GM12891 (cell line): ENCODE data around the gene CDC7.

Experiments used
- PAX5 ChIP-seq: IDR thresholded peaks from 2 replicates; pipeline ENCODE4 v1.6.1; 2011; ENCODE audit warnings: low read length, moderate library complexity, mild to moderate bottlenecking; ENCODE audit not compliant: insufficient read depth, severe bottlenecking
- POLR2A ChIP-seq: IDR thresholded peaks from 2 replicates; pipeline ENCODE4 v1.6.1; 2011; ENCODE audit warnings: low read depth, low read length, control low read depth
- POLR2AphosphoS5 ChIP-seq: IDR thresholded peaks from 2 replicates; pipeline ENCODE4 v1.6.1; 2011; ENCODE audit warnings: low read depth, low read length, control low read depth
- POU2F2 ChIP-seq: IDR thresholded peaks from 2 replicates; pipeline ENCODE4 v1.6.1; 2011; ENCODE audit warnings: low read depth, mild to moderate bottlenecking, control low read depth, low read length, moderate library complexity
- SPI1 ChIP-seq: IDR thresholded peaks from 2 replicates; pipeline ENCODE4 v1.6.1; 2011; ENCODE audit warnings: low read depth, low read length, control low read depth
- TAF1 ChIP-seq: IDR thresholded peaks from 2 replicates; pipeline ENCODE4 v1.6.1; 2011; ENCODE audit warnings: low read depth, low read length, control low read depth

DNA sequence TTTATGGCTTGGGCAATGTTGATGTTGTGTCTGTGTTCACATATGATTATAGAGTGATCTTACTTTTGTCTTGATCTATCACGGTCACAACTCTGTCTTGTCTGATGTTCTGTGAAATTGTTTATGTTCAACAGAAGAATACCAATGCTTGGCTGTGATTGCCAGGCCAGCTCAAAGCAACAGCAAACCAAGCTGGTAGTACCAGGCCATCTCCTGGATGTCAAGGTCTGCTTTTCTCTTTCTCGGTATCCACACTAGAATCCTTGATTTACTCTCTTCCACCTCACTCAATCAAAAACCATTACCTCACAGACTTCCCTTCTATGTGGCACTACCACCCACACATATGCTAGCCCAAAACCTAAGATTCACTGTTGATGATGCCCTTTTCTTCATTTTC is 1.3 kb upstream of the CDC7 start:
- TF ChIP-seq TAF1 = no peak
- no peak for TF ChIP-seq POLR2A
- no peak for TF ChIP-seq POLR2AphosphoS5
- no peak for TF ChIP-seq SPI1
- no peak for TF ChIP-seq POU2F2
- TF ChIP-seq PAX5 = no peak
